H1 (cell line): ENCODE data around the gene CYYR1. TPM values are rescaled to one million over a fixed set of nuclear protein-coding genes. Genes with fewer than 3 reads are reported as not detected.

Source experiments
- FOSL1 ChIP-seq: IDR thresholded peaks from 2 replicates; pipeline ENCODE4 v1.6.1; 2011; ENCODE audit warnings: mild to moderate bottlenecking, low read depth, low read length, moderate library complexity; ENCODE audit not compliant: insufficient read depth
- GTF2F1 ChIP-seq: IDR thresholded peaks from 2 replicates; pipeline ENCODE4 v1.6.1; 2012; ENCODE audit warnings: low read depth, low read length, improper control_type of control experiment, borderline replicate concordance
- YY1 ChIP-seq: IDR thresholded peaks from 2 replicates; pipeline ENCODE4 v1.6.1; 2011; ENCODE audit warnings: low read depth, mild to moderate bottlenecking, low read length
- polyA plus RNA-seq, 7 experiments: library from polyadenylated mRNA; depleted of rRNA in 3 of 7; stranded (reverse) in 5 of 7; unstranded in 2 of 7; fragments of >200 nt in 5 of 7; fragments of 200-250 nt in 2 of 7; gene quantifications; 1 replicate in 5 of 7; 2 replicates in 1 of 7; 4 replicates in 1 of 7; pipeline versions ENCODE4 v1.2.1 to v1.2.3, GENCODE V29; 2011 to 2013; ENCODE audit warnings: missing spikeins in 2 of 7, mixed read lengths in 2 of 7
- total RNA-seq: library from RNA; stranded (reverse); fragmentation: NEBNext Ultra II Directional; extraction: Animal tissue kit (Norgen Biotek cat#: 25700); gene quantifications from 2 replicates; pipeline ENCODE4 v1.2.1, GENCODE V29; 2021

Gene CYYR1
- total and polyA plus RNA-seq, 2 of the 8 experiments (the other 6 are each of a cell fraction or from before 2014, with no cell fraction given) = 12.2 to 37.9 TPM

- TF ChIP-seq YY1 = no peak
- TF ChIP-seq FOSL1 = no peak
- TF ChIP-seq GTF2F1 = no peak
- TF ChIP-seq, all 59 proteins: peak for 0
Measured at GRCh38 chr21:26563856-26564503, 9.1 kb downstream of the CYYR1 start (continued).
